Left hindlimb (tissue), 1 donor: ENCODE data around the gene SDR39U1.
A peak's percentile ranks its signal among the peaks of the same experiment; 100 is the strongest.
"Not testable (repeated sequence)": the region's sequence is repeated elsewhere in the genome, so short reads cannot be mapped to it uniquely, and the experiment has no call there.

ENCODE experiments used
- DNase-seq: peaks from one replicate; pipeline ENCODE4 v3.0.0-alpha.2; 2018

The SDR39U1 gene

GRCh38 chr14:24442240-24443052 is at the start of gene SDR39U1:
Gene SDR39U1 (minus strand): TSS chr14:24442776. CDS start chr14:24442769, 7 bp downstream.
- DNase-seq: peak; percentile 98

- not testable (repeated sequence) for DNase-seq
Measured at GRCh38 chr14:24491586-24492408, 49.2 kb upstream of the SDR39U1 start.

GRCh38 chr14:24483604-24484252 is 41.2 kb upstream of the SDR39U1 start:
- DNase-seq: no peak

- DNase-seq: not testable (repeated sequence)
Measured at GRCh38 chr14:24482699-24483303, 40.2 kb upstream of the SDR39U1 start.

- no peak for DNase-seq
Measured at GRCh38 chr14:24481622-24482324, 39.2 kb upstream of the SDR39U1 start.

GRCh38 chr14:24479999-24480398 is 37.4 kb upstream of the SDR39U1 start:
- DNase-seq: not testable (repeated sequence)

GRCh38 chr14:24475261-24475660 is 32.7 kb upstream of the SDR39U1 start:
- DNase-seq: no peak

GRCh38 chr14:24473211-24473610 is 30.6 kb upstream of the SDR39U1 start:
- DNase-seq: no peak

- DNase-seq: not testable (repeated sequence)
Measured at GRCh38 chr14:24470450-24470849, 27.9 kb upstream of the SDR39U1 start.

GRCh38 chr14:24465805-24466204 is 23.2 kb upstream of the SDR39U1 start:
- no peak for DNase-seq

GRCh38 chr14:24465368-24465767 is 22.8 kb upstream of the SDR39U1 start:
- no peak for DNase-seq

GRCh38 chr14:24463884-24464785 is 21.6 kb upstream of the SDR39U1 start:
- DNase-seq: no peak

GRCh38 chr14:24463017-24463883 is 20.7 kb upstream of the SDR39U1 start:
- DNase-seq: no peak

GRCh38 chr14:24461336-24461735 is 18.8 kb upstream of the SDR39U1 start:
- DNase-seq: no peak

GRCh38 chr14:24459331-24459730 is 16.8 kb upstream of the SDR39U1 start:
- DNase-seq: no peak

- DNase-seq: no peak
Measured at GRCh38 chr14:24458736-24459135, 16.2 kb upstream of the SDR39U1 start.

GRCh38 chr14:24456980-24457379 is 14.4 kb upstream of the SDR39U1 start:
- DNase-seq: no peak

- DNase-seq: not testable (repeated sequence)
Measured at GRCh38 chr14:24450828-24451227, 8.3 kb upstream of the SDR39U1 start.

- DNase-seq: no peak
Measured at GRCh38 chr14:24443053-24443665, 583 bp upstream of the SDR39U1 start.

GRCh38 chr14:24441904-24442239 is 704 bp downstream of the SDR39U1 start:
- DNase-seq: no peak
